NCI-H82 treated with DMSO at 0.1 percent for 48 hours (cell line): Measurements from ENCODE around the gene ALPK1.
"Not testable (repeated sequence)": the region's sequence is repeated elsewhere in the genome, so short reads cannot be mapped to it uniquely, and the experiment has no call there.

Experiments
- DNase-seq: peaks from one replicate; lab custom pipeline; 2025; ENCODE audit not compliant: unreplicated experiment; lab: John Stamatoyannopoulos, UW

The ALPK1 gene

DNA sequence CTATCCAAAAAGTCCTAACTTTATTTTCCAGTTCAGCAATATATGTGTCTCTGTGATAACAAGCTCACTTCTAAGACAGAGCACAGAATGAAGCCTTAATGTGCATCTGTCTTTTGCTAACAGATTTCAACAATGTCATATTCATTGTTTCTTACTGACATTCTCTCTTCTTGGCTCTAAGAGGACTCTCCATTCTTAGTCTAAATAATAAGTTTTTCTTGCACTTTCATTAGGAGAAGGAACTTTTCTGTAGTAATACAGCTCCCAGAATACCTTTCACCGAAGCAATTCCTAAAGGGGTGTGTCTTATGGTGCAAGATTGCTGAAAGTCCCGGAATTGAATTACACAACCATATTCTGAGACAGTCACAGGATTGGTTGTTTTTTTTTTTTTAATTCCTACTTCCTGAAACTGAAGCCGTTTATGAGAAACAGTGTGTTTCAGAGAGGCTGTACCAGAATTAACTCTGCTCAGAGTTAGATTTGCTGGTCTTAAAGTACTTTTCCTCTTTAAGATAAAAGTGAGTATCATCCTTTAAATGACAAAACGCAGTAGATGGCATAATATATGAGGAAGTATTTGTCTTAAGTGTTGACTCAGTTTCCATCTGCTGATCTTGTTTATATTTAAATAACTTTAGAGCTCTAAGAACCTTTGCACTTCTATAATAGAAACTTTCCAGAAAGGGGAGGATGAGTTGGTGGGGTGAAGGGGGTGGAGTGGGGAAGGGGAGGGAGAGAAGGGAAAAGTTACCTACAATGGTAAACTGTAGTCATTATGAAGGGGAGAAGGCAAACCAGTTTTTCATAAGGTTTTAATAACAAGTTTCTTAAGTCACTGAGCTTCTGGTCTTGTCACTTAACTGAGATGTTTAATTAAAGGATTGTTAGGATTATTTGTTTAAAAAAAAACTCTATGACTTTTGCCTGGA is at the start of gene ALPK1:
TSS of gene ALPK1 (plus strand) at position 421 of the 932 bp plus-strand sequence.
- no peak for DNase-seq

GRCh38 chr4:112251019-112251643 is 46.0 kb upstream of the ALPK1 start:
- no peak for DNase-seq

DNA sequence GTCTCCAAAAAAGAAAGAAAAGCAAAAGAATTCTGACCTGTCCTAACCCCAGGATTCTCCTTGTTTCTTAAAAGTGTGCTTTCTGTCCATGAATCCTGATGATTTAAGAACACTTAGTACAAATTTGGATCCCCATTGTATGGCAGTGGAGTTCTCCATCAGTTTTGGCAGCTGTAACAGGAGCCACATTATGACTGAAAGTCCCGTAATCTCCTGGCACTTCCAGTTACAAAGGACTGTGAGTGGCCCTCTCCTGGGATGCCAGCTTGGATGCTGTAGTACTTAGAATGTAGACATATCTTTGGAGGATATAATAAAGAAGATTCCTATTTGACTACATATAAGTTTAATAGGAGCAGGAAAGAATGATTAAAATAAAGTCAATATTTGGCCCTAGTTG is 44.9 kb upstream of the ALPK1 start:
- no peak for DNase-seq

GRCh38 chr4:112253382-112254000 is 43.7 kb upstream of the ALPK1 start:
- DNase-seq: no peak

DNA sequence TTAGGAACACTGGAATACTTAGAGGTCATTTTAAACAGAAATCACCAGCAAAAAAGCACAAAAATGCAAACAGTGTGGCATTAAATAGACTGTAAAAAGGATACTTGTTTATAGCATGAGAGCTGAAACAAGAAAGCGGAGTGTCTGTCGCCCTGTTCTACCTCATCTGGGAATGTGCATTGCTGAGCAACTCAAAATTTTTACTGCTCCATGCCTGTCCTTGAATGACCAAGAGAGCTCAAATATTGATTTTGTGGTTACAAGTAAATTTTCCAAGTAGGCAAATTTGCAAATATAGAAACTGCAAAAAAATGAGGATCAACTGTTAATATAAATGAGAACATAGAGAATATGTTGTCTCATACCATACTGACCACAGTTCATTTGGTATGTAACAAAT is 40.1 kb upstream of the ALPK1 start:
- DNase-seq: no peak

DNA sequence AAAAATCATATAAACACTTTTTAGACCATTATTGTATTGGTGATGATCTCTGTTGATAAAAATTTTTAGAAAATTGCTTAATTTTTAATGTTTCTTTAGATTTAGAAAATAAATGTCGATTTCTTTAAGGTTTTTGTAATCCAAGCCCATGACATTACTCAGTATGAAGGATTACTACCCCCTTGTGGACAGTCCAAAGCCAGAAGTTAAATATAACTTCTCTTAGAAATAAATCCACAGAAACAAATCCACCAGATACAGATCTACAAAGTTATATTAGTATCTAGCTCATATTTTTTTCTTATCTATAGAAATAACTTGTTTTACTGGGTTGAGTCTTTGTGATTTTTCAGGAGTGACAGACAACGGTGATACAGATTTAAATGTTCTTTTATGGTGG is 30.3 kb upstream of the ALPK1 start:
- no peak for DNase-seq

DNA sequence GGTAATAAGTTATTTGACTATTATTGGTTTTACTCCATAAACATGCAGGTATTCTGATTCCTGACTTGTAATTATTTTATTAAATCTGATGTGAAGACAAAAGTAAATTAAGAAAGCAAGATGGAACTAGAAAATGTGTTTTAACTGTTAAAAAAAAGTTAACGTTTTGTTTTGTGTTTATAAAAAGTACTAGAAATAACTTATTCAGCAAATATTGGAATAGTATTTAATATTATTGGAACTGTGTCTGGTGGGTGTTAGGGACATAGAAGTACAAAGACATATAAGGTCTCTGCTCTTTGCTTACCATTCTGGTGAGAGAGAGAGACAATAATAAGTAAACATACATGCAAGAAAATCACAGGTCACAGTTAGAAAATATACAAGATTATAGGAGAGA is 27.1 kb upstream of the ALPK1 start:
- no peak for DNase-seq

GRCh38 chr4:112270640-112271421 is 26.3 kb upstream of the ALPK1 start:
- no peak for DNase-seq

DNA sequence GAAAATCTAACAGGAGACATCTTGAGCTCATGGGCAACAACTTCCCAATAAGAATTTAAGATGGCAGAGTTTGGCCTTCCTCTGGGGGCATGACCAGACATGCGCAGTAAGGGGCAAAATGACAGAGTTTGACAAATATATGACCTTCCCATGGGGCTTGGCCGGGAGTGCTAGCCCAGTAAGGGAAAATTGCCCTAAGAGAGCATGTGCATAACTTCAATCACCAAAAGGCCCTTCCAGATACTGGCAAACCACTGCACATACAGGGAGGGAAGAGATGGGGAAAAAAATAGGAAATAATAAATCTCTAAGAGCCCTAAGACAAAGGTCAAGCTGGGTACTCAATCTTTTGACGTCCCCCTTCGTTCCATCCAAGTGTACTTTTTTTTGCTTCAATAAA is 24.9 kb upstream of the ALPK1 start:
- DNase-seq: no peak

DNA sequence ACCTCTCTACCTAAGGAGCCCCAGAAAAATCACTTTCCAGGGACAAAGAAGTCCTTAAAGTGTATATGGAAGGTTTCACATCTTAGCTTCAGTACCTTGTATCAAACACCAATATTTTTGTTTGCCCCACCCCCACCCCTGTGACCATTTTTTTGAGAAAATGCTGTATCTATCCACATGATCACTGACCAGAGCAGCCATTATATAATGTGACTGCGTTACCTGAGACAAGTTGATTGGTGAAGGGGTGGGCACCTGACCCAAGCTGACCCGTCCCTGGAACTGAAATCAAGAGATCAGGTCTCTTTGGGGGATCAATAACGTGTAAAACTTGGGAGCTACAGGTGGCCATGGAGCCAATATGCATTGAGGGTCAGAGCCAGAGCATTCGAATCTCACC is 22.2 kb upstream of the ALPK1 start:
- no peak for DNase-seq

DNA sequence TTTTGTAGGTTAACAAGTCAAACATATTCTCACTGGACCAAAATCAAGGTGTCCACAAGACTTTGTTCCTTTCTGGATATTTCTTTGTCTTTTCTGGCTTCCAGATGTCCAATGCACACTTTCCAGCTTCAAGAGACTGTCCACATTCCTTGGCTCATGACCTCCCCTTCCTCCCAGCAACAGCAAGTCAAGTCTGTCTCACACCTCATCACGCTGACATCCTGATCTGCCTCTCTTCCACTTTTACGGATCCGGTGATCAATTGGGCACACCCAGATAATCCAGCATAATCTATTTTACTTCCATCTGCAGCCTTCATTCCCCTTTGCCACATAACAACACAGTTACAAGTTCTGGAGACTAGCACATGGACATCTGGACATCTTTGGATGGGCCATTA is 21.1 kb upstream of the ALPK1 start:
- DNase-seq: no peak

DNA sequence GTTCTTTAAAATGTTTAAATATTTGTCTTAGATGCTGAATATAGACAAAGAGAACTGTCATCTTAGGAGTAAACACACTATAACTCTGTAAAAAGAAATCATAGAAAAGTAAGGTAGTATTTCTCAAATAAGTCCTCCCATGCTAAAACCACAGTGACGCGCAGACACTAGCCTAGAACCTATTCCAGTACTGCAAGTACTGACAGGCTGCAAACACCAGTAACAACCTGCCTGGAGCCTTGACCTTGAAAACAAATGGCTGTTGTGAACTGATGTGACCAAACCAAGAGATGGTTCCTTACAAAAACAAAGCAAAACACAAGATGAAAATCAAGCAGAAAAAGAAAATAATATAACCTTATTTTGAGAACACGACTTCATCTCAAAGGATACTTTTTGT is 19.9 kb upstream of the ALPK1 start:
- no peak for DNase-seq

DNA sequence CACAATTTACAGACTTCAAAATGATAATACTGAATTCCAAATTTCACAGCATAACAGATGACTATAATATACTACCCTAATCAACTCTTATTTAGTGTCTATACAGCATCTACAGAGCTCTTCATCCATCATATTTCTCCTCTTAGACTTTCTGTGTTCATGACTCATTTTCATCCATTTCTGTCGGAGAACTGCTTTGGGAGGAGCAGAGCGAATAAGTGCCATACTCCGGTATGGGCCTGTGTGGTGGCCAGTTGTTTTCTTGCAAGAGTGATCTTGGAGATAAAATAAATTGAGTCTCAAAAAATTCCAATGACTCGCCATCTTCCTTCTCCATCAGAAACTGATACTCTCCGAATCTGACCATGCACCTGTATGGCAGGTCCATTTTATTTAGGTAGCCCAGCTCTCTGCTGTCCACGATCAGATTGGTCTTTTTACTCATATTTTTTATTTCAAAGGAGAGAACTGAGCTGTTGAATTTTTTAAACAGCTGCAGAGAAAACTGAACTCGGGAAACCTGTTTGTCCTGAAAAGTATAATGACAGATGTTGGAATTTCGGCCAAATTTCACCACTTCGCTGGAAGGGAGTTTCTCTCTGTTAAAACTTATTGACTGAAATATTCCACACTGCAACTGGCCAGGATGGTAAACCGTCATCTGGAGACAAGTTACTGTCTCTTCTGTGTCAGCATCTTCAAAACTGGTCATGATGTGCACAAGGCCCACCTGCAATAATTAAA is 19.3 kb upstream of the ALPK1 start:
- no peak for DNase-seq

- DNase-seq: no peak
Observed at GRCh38 chr4:112279025-112279881, 17.9 kb upstream of the ALPK1 start.

GRCh38 chr4:112279882-112280315 is 17.3 kb upstream of the ALPK1 start:
- DNase-seq: no peak

- DNase-seq: no peak
Observed at GRCh38 chr4:112280386-112281056, 16.6 kb upstream of the ALPK1 start.

DNA sequence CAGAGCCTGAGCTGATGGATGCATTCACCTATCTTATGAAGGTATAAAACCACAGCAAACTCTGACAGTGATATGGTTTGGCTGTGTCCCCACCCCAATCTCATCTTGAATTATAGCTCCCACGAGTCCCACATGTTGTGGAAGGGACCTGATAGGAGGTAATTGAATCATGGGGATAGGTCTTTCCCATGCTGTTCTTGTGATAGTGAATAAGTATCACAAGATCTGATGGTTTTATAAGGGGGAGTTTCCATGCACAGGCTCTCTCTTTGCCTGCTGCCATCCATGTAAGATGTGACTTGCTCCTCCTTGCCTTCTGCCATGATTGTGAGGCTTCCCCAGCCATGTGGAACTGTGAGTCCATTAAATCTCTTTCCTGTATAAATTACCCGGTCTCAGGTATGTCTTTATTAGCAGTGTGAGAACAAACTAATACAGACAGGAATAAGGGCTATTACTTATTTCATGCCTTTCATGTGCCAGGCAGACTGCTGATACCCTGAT is 15.2 kb upstream of the ALPK1 start:
- not testable (repeated sequence) for DNase-seq

DNA sequence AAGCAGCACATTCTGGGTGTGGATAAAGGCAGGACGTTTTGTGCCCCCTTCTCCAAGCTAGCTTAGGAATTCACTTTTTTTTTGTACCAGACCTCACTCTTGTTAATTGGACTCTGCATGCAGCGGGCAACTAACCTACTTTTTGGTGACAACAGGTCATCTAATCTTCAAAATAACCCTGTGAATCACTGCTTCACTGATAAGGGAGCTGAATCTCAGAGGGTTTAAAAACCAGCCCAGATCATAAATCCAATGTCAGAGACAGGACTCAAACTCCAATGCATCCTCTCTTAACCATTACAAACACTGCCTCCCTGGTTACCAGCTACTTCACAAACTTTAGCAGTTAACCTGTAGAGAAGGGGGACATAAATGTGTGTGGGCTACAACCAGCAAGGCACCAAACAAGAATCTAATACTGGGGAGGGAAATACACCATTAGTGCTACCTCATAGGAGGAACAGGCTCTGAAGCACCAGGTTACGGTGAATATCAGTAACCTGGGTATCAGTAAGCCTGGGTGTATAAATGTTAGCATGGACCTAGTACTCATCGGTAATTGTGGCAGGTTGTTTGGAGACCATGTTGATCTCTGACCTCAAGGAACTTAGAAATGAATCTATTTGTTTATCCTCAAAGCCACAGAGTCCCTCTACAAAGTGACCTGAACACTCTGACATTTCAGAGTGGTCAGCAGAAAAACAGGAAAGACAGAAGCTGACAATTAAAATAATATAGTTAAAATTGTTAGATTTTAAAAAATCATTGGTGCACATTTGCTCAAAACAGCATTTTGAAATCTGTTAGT is 14.1 kb upstream of the ALPK1 start:
- DNase-seq: no peak
